ENCODE measurements around the gene PKHD1.

The PKHD1 gene

DNA sequence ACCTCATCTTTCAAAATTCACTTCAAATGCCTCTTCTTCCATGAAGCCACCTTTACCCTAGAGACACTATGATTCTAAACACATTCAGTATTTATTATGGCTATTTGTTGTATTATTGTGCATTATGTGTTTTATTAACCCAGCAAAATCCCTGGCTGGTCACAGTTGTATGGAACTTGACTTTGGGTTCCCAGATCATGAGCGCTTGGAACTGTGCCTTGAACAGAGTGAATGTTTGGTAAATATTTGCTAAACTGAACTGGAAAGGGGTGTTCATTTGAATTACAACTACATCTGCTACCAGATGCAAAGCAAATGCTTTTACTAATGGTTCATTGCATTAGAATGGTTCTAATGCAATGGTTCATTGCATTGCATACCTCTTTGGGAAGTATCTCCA is 259.8 kb downstream of the PKHD1 start:
- Histone ChIP-seq H3K4me1 (ENCODE audit: control insufficient read depth, insufficient read depth, low read length) (peaks cover 17% of the 10 kb centered on the region), H3K27me3 (ENCODE audit: control insufficient read depth, insufficient read depth, low read length) (no peaks in the 10 kb centered on the region), H3K27ac (ENCODE audit: low read depth, low read length) (no peak overlapping the region), H3K9me3 (ENCODE audit: control insufficient read depth, insufficient read depth, low read depth, low read length) (no peaks in the 10 kb centered on the region), H3K4me3 (ENCODE audit: low read depth, low read length) (peak overlapping the region; percentile 4; the same call in 1 of the 2 replicates), H3K36me3 (ENCODE audit: control insufficient read depth, insufficient read depth, low read length) (no peaks in the 10 kb centered on the region), H3K9ac (ENCODE audit: low read length) (no peak overlapping the region)

DNA sequence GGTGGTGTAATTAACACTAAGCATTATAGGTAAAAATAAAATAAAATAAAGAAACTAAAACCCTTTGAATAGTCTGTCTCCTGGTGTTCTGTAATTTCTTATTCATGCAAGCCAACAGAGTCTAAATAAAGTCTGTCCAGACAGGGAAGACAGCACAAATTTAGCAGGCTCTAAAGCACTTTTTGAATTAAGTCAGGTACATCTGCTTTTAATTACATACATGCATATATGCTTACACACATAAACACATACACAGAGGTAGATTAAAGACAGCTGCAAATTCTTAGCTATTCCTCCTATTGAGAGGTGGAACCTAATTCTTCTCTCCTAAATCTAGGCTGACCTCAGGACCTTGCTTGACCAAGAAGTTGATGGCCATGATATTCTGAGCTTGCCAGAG is 262.5 kb downstream of the PKHD1 start:
- Histone ChIP-seq H3K4me1 (ENCODE audit: control insufficient read depth, insufficient read depth, low read length) (peaks cover 17% of the 10 kb centered on the region), H3K27me3 (ENCODE audit: control insufficient read depth, insufficient read depth, low read length) (no peaks in the 10 kb centered on the region), H3K9ac (ENCODE audit: low read length) (no peak overlapping the region), H3K4me3 (ENCODE audit: low read depth, low read length) (no peak overlapping the region), H3K36me3 (ENCODE audit: control insufficient read depth, insufficient read depth, low read length) (no peaks in the 10 kb centered on the region), H3K9me3 (ENCODE audit: control insufficient read depth, insufficient read depth, low read depth, low read length) (no peaks in the 10 kb centered on the region), H3K27ac (ENCODE audit: low read depth, low read length) (no peak overlapping the region)

DNA sequence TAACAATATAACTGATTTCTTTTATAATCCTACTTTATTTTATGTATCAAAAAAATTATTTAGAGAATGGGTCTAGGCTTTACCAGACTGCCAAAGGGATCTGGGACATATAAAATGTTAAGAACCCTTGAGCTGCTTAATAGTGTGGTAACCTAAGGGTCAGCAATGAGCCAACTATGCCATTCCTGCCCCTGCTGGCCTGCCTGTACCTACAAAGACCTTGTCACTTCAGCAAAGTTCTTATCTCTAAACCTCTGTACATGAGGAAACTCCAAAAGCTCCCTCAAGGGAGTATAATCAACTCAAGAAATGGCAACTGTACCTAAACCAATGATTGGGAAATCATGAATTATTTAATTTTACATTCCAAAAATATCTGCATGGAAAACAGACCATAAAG is 266.9 kb downstream of the PKHD1 start:
- no peak overlapping the region for H3K4me3 ChIP-seq (ENCODE audit: low read depth, low read length)

DNA sequence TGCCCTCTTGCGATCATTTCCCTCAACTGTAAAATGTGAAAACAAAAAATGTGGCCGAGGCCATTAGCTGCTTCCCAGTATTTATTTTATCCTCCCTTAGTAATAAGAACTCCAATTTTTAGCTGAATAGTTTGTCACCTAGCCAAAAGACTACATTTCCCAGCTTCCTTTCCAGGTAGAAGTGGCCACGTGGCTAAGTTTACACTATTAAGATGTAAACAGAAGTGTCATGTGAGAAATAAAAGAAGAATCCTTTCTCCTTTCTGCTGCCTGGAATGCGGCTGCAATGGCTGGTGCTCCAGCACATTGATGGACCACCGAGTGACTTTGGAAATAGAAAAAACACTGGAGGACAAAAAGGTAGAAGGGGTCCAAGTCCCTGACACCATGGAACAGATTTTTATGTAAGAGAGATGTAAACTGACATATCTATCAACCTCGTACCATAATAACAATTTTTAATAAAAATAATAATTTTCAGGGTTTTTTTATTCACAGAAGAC is 268.8 kb downstream of the PKHD1 start:
- Histone ChIP-seq H3K9ac (ENCODE audit: low read length) (no peak overlapping the region), H3K4me1 (ENCODE audit: control insufficient read depth, insufficient read depth, low read length) (peaks cover 21% of the 10 kb centered on the region), H3K27ac (ENCODE audit: low read depth, low read length) (no peak overlapping the region), H3K36me3 (ENCODE audit: control insufficient read depth, insufficient read depth, low read length) (no peaks in the 10 kb centered on the region), H3K4me3 (ENCODE audit: low read depth, low read length) (no peak overlapping the region), H3K9me3 (ENCODE audit: control insufficient read depth, insufficient read depth, low read depth, low read length) (no peaks in the 10 kb centered on the region), H3K27me3 (ENCODE audit: control insufficient read depth, insufficient read depth, low read length) (no peaks in the 10 kb centered on the region)

More for the DNA sequence above, 266.9 kb downstream of the PKHD1 start:
- Histone ChIP-seq H3K4me1 (ENCODE audit: control insufficient read depth, insufficient read depth, low read length) (peaks cover 1% of the 10 kb centered on the region; the same call in 1 of the 2 replicates), H3K36me3 (ENCODE audit: control insufficient read depth, insufficient read depth, low read length) (no peaks in the 10 kb centered on the region), H3K27me3 (ENCODE audit: control insufficient read depth, insufficient read depth, low read length) (no peaks in the 10 kb centered on the region), H3K9me3 (ENCODE audit: control insufficient read depth, insufficient read depth, low read depth, low read length) (no peaks in the 10 kb centered on the region), H3K27ac (ENCODE audit: low read depth, low read length) (no peak overlapping the region), H3K9ac (ENCODE audit: low read length) (no peak overlapping the region)

DNA sequence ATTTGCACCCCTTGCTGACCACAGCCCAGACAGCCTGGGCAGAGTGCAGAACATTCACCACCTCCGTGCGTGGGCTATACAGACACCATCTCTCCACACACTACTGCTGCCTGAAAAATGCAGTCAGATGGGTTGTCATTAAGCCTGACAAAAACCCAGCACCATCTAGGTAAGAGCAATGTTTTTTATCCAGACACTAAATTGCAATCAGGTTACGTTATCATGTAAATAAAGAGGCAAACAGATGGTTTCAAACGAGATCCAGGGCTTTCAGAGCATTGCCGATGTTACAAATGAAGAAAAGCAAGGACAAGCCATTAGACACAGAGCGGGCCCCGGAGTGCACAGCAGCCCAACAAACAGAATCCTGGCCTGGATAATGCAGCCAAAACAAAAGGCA is 269.6 kb downstream of the PKHD1 start:
- Histone ChIP-seq H3K27ac (ENCODE audit: low read depth, low read length) (no peak overlapping the region), H3K4me3 (ENCODE audit: low read depth, low read length) (no peak overlapping the region), H3K4me1 (ENCODE audit: control insufficient read depth, insufficient read depth, low read length) (peaks cover 23% of the 10 kb centered on the region), H3K36me3 (ENCODE audit: control insufficient read depth, insufficient read depth, low read length) (no peaks in the 10 kb centered on the region), H3K27me3 (ENCODE audit: control insufficient read depth, insufficient read depth, low read length) (no peaks in the 10 kb centered on the region), H3K9me3 (ENCODE audit: control insufficient read depth, insufficient read depth, low read depth, low read length) (no peaks in the 10 kb centered on the region), H3K9ac (ENCODE audit: low read length) (no peak overlapping the region)

DNA sequence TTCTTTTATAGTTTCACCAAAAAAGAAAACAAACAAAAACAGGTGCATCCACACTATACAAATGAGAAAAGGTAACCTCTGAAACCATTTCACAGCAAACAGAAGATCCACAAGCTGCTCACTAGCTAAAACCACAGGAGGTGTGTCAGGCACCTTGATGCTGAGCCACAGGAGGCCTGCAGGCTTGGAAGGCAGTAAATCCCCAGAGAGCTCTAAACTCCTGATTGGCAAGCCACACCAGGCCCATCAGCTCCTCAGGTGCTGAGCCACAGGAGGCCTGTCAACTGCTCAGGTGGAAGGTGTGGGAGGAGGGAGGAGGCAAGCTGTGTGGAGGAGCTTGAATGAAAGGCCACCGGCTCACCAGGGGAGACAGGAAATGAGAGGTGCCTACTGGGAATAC is 273.0 kb downstream of the PKHD1 start:
- H3K4me3 ChIP-seq (ENCODE audit: low read depth, low read length) = no peak overlapping the region
- no peaks in the 10 kb centered on the region for H3K36me3 ChIP-seq (ENCODE audit: control insufficient read depth, insufficient read depth, low read length)
- H3K4me1 ChIP-seq (ENCODE audit: control insufficient read depth, insufficient read depth, low read length) = peaks cover 23% of the 10 kb centered on the region
- H3K9ac ChIP-seq (ENCODE audit: low read length) = no peak overlapping the region
- H3K9me3 ChIP-seq (ENCODE audit: control insufficient read depth, insufficient read depth, low read depth, low read length) = peaks cover 3% of the 10 kb centered on the region; the same call in 1 of the 2 replicates
- no peaks in the 10 kb centered on the region for H3K27me3 ChIP-seq (ENCODE audit: control insufficient read depth, insufficient read depth, low read length)
- no peak overlapping the region for H3K27ac ChIP-seq (ENCODE audit: low read depth, low read length)

DNA sequence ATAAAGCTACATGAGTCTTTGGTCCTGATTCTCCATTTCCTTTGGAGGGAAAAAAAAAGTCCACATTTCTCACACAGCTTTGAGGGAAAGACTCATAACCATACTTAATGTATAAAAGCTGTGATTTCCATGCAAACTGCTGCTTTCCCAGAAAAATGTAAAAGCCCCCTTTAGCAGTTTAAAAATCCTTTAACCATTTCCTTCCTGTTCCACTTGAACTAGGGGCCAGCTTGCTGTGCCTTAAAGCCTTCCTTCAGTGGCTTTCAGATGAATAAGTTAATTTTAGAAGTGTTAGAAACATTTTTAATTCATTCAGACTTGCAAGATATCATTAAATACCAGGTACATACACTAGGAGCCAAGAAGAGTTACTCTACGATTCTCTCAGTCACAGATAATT is 273.5 kb downstream of the PKHD1 start:
- no peaks in the 10 kb centered on the region for H3K27me3 ChIP-seq (ENCODE audit: control insufficient read depth, insufficient read depth, low read length)
- H3K9ac ChIP-seq (ENCODE audit: low read length) = no peak overlapping the region
- H3K27ac ChIP-seq (ENCODE audit: low read depth, low read length) = no peak overlapping the region

DNA sequence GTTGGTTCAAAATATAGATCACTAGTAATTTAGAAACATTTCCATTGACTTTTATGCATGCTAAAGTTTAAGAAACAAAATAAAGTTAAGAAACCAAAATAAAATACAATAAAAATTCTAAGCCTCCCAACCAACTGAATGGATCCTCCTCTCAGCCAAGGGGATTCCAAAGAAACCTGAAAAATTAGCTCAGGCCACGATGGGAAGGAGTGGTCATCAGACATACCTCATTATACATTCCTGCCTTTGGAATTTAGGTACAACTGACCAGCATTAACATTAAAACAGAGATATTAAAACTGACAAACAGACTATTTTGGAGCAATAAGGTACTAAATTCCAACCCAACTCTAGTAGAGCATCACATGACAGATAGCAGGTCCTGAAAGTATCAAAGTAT is 275.2 kb downstream of the PKHD1 start:
- no peaks in the 10 kb centered on the region for H3K27me3 ChIP-seq (ENCODE audit: control insufficient read depth, insufficient read depth, low read length)
- H3K36me3 ChIP-seq (ENCODE audit: control insufficient read depth, insufficient read depth, low read length) = no peaks in the 10 kb centered on the region
- no peak overlapping the region for H3K9ac ChIP-seq (ENCODE audit: low read length)
- H3K4me1 ChIP-seq (ENCODE audit: control insufficient read depth, insufficient read depth, low read length) = peaks cover 23% of the 10 kb centered on the region
- peaks cover 3% of the 10 kb centered on the region; the same call in 1 of the 2 replicates for H3K9me3 ChIP-seq (ENCODE audit: control insufficient read depth, insufficient read depth, low read depth, low read length)
- no peak overlapping the region for H3K4me3 ChIP-seq (ENCODE audit: low read depth, low read length)
- no peak overlapping the region for H3K27ac ChIP-seq (ENCODE audit: low read depth, low read length)

More for the DNA sequence above, 273.5 kb downstream of the PKHD1 start:
- H3K4me3 ChIP-seq (ENCODE audit: low read depth, low read length) = no peak overlapping the region
- H3K36me3 ChIP-seq (ENCODE audit: control insufficient read depth, insufficient read depth, low read length) = no peaks in the 10 kb centered on the region
- H3K9me3 ChIP-seq (ENCODE audit: control insufficient read depth, insufficient read depth, low read depth, low read length) = peaks cover 3% of the 10 kb centered on the region; the same call in 1 of the 2 replicates
- H3K4me1 ChIP-seq (ENCODE audit: control insufficient read depth, insufficient read depth, low read length) = peaks cover 23% of the 10 kb centered on the region

DNA sequence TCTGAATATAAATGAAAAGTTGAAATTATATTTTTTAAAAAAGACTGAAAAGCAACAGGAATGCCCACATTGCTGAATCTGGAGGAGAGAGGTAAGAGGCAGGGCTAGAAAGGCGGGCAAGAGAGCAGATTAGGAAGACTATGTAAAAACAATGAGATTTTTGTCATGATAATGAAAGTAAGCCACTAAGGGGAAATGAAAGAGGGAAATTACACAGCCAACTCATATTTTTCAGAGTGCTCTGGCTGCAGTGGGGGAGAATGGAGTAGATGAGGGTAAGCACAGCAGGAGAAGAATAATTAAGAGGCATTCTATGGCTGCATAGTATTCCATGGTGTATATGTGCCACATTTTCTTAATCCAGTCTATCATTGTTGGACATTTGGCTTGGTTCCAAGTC is 281.9 kb downstream of the PKHD1 start:
- no peak overlapping the region for H3K9ac ChIP-seq (ENCODE audit: low read length)
- no peaks in the 10 kb centered on the region for H3K27me3 ChIP-seq (ENCODE audit: control insufficient read depth, insufficient read depth, low read length)
- H3K4me3 ChIP-seq (ENCODE audit: low read depth, low read length) = no peak overlapping the region
- H3K36me3 ChIP-seq (ENCODE audit: control insufficient read depth, insufficient read depth, low read length) = no peaks in the 10 kb centered on the region
- H3K9me3 ChIP-seq (ENCODE audit: control insufficient read depth, insufficient read depth, low read depth, low read length) = peaks cover 2% of the 10 kb centered on the region; the same call in 1 of the 2 replicates
- H3K4me1 ChIP-seq (ENCODE audit: control insufficient read depth, insufficient read depth, low read length) = no peaks in the 10 kb centered on the region
- no peak overlapping the region for H3K27ac ChIP-seq (ENCODE audit: low read depth, low read length)

DNA sequence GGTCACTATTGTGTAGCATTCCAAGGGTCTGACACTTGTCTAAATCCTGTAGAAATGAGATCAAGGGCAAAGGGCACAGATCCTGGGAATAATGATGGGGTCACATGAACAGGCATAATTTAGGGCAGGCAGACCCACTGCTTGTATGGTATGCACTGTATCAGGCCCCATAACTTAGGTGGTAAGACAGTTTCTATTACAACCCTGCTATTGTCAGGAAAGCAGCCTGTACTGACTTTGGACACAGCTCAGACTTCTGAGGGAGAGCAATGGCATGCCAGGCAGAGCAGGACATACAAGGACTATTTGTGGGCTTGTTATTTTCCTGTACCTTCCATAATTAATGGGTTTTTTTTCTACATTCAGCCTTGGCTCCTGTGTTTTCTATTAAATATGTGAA is 286.8 kb downstream of the PKHD1 start:
- Histone ChIP-seq H3K27ac (ENCODE audit: low read depth, low read length) (no peak overlapping the region), H3K36me3 (ENCODE audit: control insufficient read depth, insufficient read depth, low read length) (no peaks in the 10 kb centered on the region), H3K9me3 (ENCODE audit: control insufficient read depth, insufficient read depth, low read depth, low read length) (0 out of 2 replicates have a peak, but pooled peaks cover 3% of the 10 kb centered on the region), H3K27me3 (ENCODE audit: control insufficient read depth, insufficient read depth, low read length) (no peaks in the 10 kb centered on the region), H3K4me1 (ENCODE audit: control insufficient read depth, insufficient read depth, low read length) (no peaks in the 10 kb centered on the region), H3K9ac (ENCODE audit: low read length) (no peak overlapping the region), H3K4me3 (ENCODE audit: low read depth, low read length) (no peak overlapping the region)

DNA sequence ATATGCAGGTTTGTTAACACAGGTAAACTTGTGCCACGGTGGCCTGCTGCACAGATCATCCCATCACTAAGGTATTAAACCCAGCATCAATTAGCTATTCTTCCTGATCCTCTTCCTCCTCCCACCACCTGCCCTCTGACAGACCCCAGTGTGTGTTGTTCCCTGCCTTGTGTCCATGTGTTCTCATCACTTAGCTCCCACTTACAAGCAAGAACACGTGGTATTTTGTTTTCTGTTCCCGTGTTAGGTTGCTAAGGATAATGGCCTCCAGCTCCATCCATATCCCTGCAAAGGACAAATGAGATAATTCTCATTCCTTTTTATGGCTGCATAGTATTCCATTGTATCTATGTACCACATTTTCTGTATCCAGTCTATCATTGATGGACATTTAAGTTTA is 294.0 kb downstream of the PKHD1 start:
- H3K4me1 ChIP-seq (ENCODE audit: control insufficient read depth, insufficient read depth, low read length) = 0 out of 2 replicates have a peak, but pooled peaks cover 4% of the 10 kb centered on the region
- H3K9me3 ChIP-seq (ENCODE audit: control insufficient read depth, insufficient read depth, low read depth, low read length) = 0 out of 2 replicates have a peak, but pooled peaks cover 3% of the 10 kb centered on the region
- no peak overlapping the region for H3K4me3 ChIP-seq (ENCODE audit: low read depth, low read length)

More for the DNA sequence above, 294.0 kb downstream of the PKHD1 start:
- Histone ChIP-seq H3K36me3 (ENCODE audit: control insufficient read depth, insufficient read depth, low read length) (no peaks in the 10 kb centered on the region), H3K27me3 (ENCODE audit: control insufficient read depth, insufficient read depth, low read length) (no peaks in the 10 kb centered on the region), H3K9ac (ENCODE audit: low read length) (no peak overlapping the region), H3K27ac (ENCODE audit: low read depth, low read length) (no peak overlapping the region)

All from HUES6 (cell line).